Right forelimb (tissue), 1 donor: Measurements from ENCODE around the gene GHR.

Experiments
- DNase-seq: peaks from one replicate; pipeline ENCODE4 v3.0.0-alpha.2; 2018

The GHR gene

DNA sequence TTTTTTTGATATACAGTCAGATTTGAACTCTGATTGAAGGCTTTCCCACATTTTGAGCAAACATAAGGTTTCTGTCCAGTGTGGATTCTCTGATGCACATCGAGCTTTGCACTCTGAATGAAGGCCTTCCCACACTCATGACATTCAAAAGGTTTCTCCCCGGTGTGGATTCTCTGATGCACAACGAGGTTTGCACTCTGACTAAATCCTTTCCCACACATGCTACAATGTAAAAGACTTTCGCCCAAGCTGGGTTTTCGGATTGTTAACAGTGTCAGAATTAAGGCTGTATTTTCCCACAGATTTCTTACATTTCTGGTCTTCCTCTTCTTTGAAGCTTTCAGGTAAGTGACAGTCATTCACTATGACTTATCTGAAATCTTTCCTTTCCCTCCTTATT is 44.3 kb downstream of the GHR start:
- DNase-seq: no peak

DNA sequence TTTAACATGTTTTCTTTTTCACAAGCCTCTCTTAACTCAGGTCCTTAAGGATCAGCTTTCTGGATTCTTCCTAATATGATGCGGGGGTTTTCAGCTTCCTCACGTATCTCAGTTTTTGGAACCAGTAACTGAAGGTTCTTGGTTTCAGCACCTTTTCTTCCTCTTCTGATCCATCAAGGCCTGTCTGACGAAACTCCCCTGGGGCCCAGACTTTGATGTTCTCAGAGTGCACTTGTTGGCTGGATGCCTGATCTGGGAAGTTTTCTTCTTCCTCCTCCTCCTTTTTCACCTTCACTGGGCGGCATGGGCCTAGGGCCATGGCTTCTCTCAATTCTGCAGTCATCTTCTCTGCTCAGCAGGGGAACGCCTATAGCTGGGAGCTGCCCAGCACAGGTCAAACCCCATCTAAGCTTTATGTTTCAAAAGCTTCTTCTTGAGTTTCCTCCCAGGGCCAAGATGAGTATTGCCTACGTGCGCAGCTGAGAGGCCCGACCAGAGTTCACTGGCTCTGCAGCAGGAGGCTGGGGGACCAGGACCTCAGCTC is 44.8 kb downstream of the GHR start:
- DNase-seq: no peak

- no peak for DNase-seq
Observed at GRCh38 chr5:42483472-42484154, 60.4 kb downstream of the GHR start.

DNA sequence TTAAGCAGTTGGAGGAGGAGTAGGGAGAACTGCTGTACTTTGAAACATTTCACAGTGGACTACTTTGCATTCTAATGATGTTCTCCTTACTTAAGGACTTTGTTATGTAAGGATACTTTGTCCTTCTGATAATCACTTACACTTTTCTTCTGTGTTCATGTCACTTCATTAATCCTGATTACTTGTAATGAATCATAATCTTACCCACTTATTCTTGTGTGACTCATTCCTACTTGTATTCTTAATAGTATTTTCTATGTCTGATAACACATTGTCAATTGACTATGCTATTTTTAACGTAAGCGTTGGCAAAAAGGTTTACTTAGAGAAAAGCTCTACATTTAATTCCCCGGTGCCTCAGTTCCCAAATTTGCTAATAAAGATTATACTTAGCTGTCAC is 63.8 kb downstream of the GHR start:
- no peak for DNase-seq

DNA sequence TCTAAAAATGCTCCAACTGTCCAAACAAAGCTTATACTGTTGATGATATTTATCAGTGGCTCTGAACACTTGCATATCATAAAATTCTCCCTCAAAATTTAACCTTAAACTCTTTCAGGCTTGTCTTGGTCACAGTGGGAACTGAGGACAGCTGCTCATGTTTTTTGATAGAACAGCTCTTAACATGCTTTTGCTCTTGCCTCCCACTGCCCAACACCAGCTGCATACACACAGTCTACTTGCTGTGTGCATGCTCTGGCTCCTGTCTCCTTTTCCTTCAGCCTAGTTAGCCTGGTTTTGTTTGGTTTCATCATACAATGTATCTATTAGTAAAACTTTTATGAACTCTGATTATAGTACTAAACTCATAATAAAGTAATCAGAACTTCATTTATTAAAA is 64.6 kb downstream of the GHR start:
- no peak for DNase-seq

DNA sequence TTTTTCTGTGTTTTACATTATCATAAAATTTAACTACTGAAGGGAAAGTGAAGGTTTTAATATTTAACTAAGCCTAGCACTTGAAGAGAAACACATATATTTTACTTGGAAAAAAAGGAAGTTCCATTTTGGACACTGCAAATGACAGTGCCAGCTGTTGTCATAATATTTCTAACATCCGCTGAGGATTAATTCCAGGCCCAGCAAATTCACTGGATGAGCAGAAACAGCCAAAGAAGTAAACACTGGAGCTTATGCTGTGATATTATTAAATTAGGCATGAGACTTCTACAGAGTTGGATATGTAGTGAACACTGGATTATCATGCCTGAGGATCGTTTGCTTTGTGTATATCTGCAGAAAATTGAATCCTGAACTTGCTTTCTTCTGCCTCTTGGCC is 67.6 kb downstream of the GHR start:
- DNase-seq: no peak

DNA sequence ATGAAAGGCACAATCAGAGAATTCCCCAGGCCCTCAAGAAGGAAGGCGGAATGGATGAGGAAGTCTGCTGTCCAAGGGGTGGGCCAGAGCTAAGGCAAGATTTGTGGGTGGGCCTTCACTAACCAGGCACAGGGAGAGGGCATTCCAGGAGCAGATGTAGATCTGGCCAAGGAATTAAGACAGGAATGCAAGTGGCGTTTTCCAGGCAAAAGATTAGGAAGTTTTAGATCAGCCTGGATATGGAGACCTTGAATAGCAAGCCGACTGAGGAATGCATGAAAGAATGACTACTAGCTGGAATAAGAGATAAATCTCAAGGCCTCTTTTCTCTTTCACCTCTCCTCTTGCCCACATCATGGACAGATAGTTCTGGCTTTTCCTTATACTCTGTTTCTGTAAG is 68.5 kb downstream of the GHR start:
- DNase-seq: no peak

DNA sequence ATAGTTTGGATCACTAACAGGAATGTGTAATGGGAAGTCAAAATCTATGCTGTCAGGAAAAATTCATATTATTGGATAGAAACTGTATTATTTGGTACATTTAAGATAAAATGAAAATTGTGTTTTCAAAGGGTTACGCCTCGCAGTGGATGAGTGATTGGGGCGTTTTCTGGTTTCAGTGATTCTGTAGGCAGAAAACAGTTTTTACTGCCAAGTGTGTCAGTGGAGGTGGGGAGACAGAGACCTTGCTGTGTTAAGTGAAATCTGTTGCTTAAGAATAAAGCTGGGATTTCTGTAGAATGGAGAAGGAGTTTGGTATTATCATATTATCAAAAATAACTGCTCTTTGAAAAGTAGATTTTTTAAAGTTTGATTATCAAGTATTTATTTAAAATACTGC is 69.7 kb downstream of the GHR start:
- no peak for DNase-seq

DNA sequence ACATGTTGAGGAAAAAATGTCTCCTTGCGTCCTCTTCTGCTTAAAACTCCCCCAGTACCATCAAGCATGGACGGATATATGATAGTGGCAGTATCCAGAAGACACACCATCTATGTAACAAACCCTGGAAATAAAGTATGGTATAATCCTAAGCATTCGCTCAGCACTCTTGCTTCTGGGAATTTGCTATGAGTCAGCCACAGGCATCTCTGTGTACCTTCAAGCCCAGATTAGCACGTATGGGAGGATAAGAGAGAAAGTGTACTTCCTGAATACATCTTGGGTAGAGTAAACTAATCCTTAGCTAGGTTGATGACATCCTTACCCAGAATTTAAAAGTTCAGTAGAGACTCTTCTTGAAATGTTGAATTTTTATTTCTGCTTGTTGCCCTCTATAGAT is 71.2 kb downstream of the GHR start:
- no peak for DNase-seq

DNA sequence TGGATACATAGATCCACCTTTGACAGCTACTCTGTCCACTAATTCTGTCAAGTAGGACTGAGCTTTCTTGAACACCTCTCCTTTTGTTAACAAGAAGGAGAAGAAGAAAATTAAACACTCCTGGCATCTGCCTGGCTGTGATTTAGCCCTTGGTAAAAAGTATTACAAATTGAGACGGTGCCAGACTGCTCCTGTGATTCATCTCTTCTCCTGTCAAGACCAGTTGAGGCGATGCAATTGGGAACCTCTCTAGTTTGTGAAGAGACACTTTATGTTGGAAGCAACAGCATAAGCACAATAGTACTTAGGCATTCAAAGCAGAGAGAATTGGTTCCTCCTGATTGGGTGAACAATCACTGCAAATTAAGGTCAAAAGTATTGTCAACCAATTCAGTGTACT is 72.7 kb downstream of the GHR start:
- DNase-seq: no peak

GRCh38 chr5:42496397-42497156 is 73.3 kb downstream of the GHR start:
- no peak for DNase-seq

DNA sequence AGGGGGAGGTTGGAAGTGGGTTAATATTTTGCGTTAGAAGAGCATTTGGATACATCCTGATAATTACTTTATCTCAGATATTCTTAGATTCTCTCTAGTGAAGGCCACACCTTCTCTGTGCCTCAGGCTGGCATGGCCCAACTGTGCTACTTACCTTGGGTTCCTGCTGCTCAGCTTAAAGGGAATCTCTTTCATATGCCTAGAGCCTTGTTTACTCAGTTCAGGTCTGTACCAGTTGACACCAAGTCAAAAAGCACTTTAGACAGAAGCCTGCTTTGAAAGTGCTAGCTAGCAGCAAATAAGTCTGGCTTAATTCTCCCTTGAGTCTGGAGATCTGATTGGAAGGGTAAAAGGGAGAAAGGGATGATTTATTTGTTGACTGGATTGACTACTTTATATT is 74.8 kb downstream of the GHR start:
- DNase-seq: no peak

DNA sequence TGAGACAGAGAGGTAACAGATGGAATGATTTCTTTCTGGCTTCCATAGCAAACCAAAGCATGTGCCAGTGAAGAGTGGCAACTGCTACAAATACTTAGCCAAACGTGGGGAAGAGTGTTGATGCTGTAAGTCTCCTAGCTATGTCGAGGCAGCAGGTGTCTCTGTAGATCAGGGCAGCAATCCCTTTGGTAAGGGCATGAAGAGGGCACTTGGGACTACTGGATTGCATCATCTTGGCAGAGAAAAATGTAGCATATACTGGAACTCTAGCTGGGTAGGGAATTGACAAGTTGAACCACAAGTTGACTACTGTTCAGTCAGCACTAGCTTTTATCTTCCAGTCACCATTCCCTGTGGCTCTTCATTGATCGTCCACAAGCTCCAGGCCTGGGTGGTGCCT is 75.8 kb downstream of the GHR start:
- DNase-seq: no peak

DNA sequence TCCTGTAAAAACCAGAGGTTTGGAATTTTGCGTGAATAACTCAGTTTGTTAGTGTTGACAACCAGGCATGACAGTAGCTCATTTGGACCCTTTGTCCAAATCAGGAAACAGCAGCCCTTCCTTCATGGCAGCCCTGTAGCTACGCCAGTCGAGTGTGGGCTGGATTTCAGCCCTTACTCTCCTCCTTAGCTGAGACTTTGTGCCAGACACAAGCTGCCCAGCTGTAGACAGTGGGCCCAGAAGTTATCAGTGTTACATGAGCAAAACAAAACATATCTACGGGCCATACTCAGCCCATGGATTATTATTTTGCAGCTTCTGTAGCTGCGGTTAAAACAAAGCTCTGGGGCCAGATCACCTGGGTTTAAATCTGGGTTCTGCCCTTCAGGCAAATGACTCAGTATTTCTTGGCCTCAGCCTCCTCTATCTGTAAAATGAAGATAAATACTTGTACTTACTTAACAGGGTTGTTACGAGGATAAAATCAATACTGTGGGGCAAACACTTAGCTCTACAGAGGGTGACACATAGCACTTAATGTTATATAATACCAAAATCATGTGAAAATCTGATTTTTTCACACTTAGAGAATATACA is 76.9 kb downstream of the GHR start:
- no peak for DNase-seq

- no peak for DNase-seq
Observed at GRCh38 chr5:42502613-42503470, 79.6 kb downstream of the GHR start.

DNA sequence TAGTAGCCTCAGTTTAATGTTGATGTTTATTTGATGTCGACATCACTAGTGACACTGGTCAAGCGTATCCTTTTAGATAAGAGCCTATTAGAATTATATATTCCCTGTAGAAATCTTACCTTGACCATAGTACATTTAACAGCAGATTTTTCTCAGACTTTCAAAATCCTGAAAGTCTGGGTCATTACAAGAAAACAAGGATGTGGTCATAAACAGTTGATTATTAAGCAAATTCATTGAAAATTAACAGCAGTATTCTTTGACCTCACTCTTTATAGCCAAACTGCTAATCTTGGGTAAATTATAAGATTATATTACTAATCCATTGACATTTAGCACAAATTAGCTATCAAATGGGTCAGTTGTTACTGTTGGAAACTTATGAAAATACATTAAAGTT is 83.4 kb downstream of the GHR start:
- no peak for DNase-seq

DNA sequence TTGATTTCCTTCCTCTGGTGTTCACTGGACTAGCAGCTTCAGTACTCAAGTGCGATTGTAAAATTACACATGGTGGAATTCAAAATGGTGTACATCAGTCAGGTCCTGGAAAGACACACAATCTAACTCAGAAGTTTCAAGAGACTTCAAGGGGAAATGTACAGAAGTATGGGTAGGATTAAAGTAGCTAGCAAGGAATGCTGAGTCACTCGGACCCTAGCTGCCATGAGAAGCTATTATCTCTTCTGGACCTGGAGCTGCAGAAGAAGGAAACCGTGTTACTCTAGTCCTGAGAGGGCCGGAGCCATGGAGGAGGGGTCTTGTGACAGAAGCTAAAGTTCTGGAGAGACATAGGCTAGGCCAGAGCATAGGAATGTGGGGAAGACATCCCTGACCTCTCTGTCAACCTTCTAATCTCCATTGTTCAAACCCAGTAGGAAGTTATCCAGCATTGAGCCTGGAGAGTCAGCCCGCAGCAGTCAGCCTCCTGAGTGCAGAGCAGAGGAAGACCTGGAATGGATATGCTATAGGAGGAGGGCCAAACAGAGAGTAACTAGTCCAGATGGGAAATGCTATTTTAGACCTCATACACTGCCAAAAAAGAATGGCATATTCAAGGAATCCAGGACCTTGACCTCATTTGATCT is 84.3 kb downstream of the GHR start:
- DNase-seq: no peak

DNA sequence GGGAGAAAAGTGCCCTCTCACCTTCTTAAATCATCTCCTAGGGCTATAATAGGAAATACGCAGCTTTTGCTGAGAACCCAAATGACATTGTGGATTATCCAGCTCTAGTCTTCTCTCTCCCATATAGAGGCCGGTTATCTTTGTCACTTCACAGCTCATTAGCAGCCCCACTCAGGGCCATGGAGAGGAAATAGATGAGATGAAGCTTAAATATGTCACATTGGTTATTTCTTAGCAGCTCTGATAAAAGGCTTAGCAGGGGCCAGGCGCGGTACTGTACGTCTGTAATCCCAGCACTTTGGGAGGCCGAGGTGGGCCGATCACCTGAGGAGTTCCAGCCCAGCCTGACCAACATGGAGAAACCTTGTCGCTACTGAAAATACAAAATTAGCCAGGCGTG is 90.0 kb downstream of the GHR start:
- DNase-seq: no peak

DNA sequence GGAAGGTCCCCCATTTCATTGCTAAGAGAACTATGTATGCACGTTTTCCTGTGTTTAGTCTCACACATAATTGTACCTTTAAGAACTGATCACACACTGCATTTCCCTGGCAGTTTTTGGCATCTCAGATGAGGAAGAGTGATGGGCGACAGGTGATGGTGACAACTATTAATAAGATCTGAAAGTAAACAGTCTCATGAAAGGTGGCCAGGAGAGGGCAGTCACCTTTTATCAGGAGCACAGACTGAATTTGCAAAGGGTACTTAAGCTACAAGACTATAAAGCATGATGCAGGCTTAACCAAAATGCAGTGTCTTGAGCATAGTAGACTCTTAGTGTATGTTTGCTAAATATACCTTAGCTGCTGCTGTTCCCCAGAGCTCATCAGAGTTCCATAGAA is 91.5 kb downstream of the GHR start:
- no peak for DNase-seq

DNA sequence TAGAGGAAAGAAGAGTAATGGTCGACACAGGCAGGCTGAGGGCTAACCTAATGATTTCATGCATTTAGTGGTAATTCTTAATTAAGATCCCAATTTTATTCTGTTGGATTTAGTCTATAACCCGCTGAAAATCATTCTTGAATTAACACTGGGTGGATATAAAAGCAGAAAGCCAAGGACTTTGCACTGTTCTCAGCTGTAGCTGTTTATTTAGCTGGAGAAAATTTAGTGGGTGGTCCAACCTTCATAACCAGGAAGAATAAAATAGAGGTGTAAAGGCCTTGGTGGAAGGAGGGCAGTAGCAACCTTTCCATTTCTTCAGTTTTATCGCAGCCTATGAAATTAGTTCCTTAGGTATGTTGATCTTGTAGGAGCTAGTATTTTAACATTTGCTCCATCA is 92.3 kb downstream of the GHR start:
- DNase-seq: no peak

GRCh38 chr5:42516282-42517042 is 93.2 kb downstream of the GHR start:
- no peak for DNase-seq

- no peak for DNase-seq
Observed at GRCh38 chr5:42517164-42517563, 93.9 kb downstream of the GHR start.
